WTC11 (cell line): ENCODE results near the gene CACNB4. TPM values are rescaled to one million over a fixed set of nuclear protein-coding genes. Genes with fewer than 3 reads are reported as not detected.

Experiments
- ATAC-seq: fragments of 200-7000 bp; cut with Tn5 transposase; 2 replicates; pipeline ENCODE4 v1.10.0; 2021; ENCODE audit warnings: mild to moderate bottlenecking, moderate library complexity
- CTCF ChIA-PET: fragments of 300-600 bp; sonication (Branson Sonifier 250); formaldehyde crosslinking; loops from one replicate; lab custom pipeline; 2021; ENCODE audit warnings: antibody characterized with exemption; lab: Charles Lee
- POLR2A ChIA-PET: fragments of 350-600 bp; sonication (Branson Sonifier 250); formaldehyde crosslinking; loops from one replicate; lab custom pipeline; 2021; ENCODE audit warnings: antibody characterized with exemption; lab: Charles Lee
- DNase-seq: peaks from one replicate; pipeline ENCODE4 v3.0.0; 2021; ENCODE audit warnings: low spot score
- H3K27ac Mint-ChIP-seq: 2 replicates; pipeline ENCODE4 v1.8.0; 2021; ENCODE audit warnings: mixed read lengths
- H3K27me3 Mint-ChIP-seq: 2 replicates; pipeline ENCODE4 v1.8.0; 2021; ENCODE audit warnings: low read depth, mild to moderate bottlenecking, moderate library complexity, mixed read lengths
- H3K36me3 Mint-ChIP-seq: 2 replicates; pipeline ENCODE4 v1.8.0; 2021; ENCODE audit warnings: mixed read lengths
- H3K4me1 Mint-ChIP-seq: 2 replicates; pipeline ENCODE4 v1.8.0; 2022; ENCODE audit warnings: mixed read lengths
- H3K4me3 Mint-ChIP-seq: 2 replicates; pipeline ENCODE4 v1.8.0; 2021; ENCODE audit warnings: mild to moderate bottlenecking, moderate library complexity, mixed read lengths
- H3K9me3 Mint-ChIP-seq: 2 replicates; pipeline ENCODE4 v1.8.0; 2021; ENCODE audit warnings: mixed read lengths
- ATF1 ChIP-seq: sonication (generic); formaldehyde crosslinking; IDR thresholded peaks from 2 replicates; pipeline ENCODE4 v1.8.1; 2023; ENCODE audit warnings: mild to moderate bottlenecking, moderate library complexity, missing genetic modification reagents
- CREM ChIP-seq: sonication (generic); formaldehyde crosslinking; IDR thresholded peaks from 2 replicates; pipeline ENCODE4 v1.8.1; 2022; ENCODE audit warnings: mild to moderate bottlenecking, missing genetic modification reagents, moderate library complexity
- FOXP1 ChIP-seq: sonication (generic); formaldehyde crosslinking; IDR thresholded peaks from 2 replicates; pipeline ENCODE4 v1.8.0; 2022; ENCODE audit warnings: missing genetic modification reagents, mild to moderate bottlenecking, moderate library complexity, borderline replicate concordance
- GABPB1 ChIP-seq: sonication (generic); formaldehyde crosslinking; IDR thresholded peaks from 2 replicates; pipeline ENCODE4 v1.8.1; 2023; ENCODE audit warnings: mild to moderate bottlenecking, missing genetic modification reagents
- IRF2 ChIP-seq: sonication (generic); formaldehyde crosslinking; IDR thresholded peaks from 2 replicates; pipeline ENCODE4 v1.8.0; 2022; ENCODE audit warnings: low read depth, missing genetic modification reagents, borderline replicate concordance
- MYBL2 ChIP-seq: sonication (generic); formaldehyde crosslinking; IDR thresholded peaks from 2 replicates; pipeline ENCODE4 v1.8.1; 2023; ENCODE audit warnings: mild to moderate bottlenecking, moderate library complexity, missing genetic modification reagents
- NFE2L1 ChIP-seq: sonication (generic); formaldehyde crosslinking; IDR thresholded peaks from 2 replicates; pipeline ENCODE4 v1.8.1; 2023; ENCODE audit warnings: missing genetic modification reagents
- RORB ChIP-seq: fragments of 250-450 bp; sonication (Bioruptor Pico); IDR thresholded peaks from 2 replicates; pipeline ENCODE4 v1.9.0; 2021; ENCODE audit warnings: mild to moderate bottlenecking
- SMAD3 ChIP-seq: sonication (generic); formaldehyde crosslinking; IDR thresholded peaks from 2 replicates; pipeline ENCODE4 v1.8.0; 2022; ENCODE audit warnings: missing genetic modification reagents, mild to moderate bottlenecking, borderline replicate concordance
- SP1 ChIP-seq: sonication (generic); formaldehyde crosslinking; conservative IDR thresholded peaks from 2 replicates; pipeline ENCODE4 v1.8.1; 2022; ENCODE audit warnings: missing genetic modification reagents
- total RNA-seq: library from RNA; stranded (reverse); gene quantifications from 3 replicates; pipeline ENCODE4 v1.2.3, GENCODE V29; 2021
- TF ChIP-seq, protein P1 (sequence below): sonication (generic); formaldehyde crosslinking; IDR thresholded peaks from 2 replicates; pipeline ENCODE4 v1.8.0; 2022; ENCODE audit warnings: missing genetic modification reagents
- TF ChIP-seq, protein P2 (sequence below): sonication (generic); formaldehyde crosslinking; IDR thresholded peaks from 2 replicates; pipeline ENCODE4 v1.8.0; 2022; ENCODE audit warnings: mild to moderate bottlenecking, missing genetic modification reagents
- TF ChIP-seq, protein P3 (sequence below): sonication (generic); formaldehyde crosslinking; IDR thresholded peaks from 2 replicates; pipeline ENCODE4 v1.8.0; 2023; ENCODE audit warnings: mild to moderate bottlenecking, missing genetic modification reagents
- TF ChIP-seq, protein P4 (sequence below): fragments of 250-450 bp; sonication (Bioruptor Pico); IDR thresholded peaks from 2 replicates; pipeline ENCODE4 v1.9.0; 2021; ENCODE audit warnings: mild to moderate bottlenecking
- TF ChIP-seq, protein P5 (sequence below): sonication (generic); formaldehyde crosslinking; IDR thresholded peaks from 2 replicates; pipeline ENCODE4 v1.8.1; 2022; ENCODE audit warnings: low read depth, mild to moderate bottlenecking, moderate library complexity, missing genetic modification reagents, borderline replicate concordance
- TF ChIP-seq, protein P6 (sequence below): sonication (generic); formaldehyde crosslinking; IDR thresholded peaks from 2 replicates; pipeline ENCODE4 v1.8.1; 2023; ENCODE audit warnings: mild to moderate bottlenecking, missing genetic modification reagents
- TF ChIP-seq, protein P7 (sequence below): fragments of 250-450 bp; sonication (Bioruptor Pico); IDR thresholded peaks from 2 replicates; pipeline ENCODE4 v1.9.0; 2021; ENCODE audit warnings: mild to moderate bottlenecking, borderline replicate concordance

The CACNB4 gene
- total RNA-seq, 1 experiment from 2014 or later, result 4.7 TPM

DNA sequence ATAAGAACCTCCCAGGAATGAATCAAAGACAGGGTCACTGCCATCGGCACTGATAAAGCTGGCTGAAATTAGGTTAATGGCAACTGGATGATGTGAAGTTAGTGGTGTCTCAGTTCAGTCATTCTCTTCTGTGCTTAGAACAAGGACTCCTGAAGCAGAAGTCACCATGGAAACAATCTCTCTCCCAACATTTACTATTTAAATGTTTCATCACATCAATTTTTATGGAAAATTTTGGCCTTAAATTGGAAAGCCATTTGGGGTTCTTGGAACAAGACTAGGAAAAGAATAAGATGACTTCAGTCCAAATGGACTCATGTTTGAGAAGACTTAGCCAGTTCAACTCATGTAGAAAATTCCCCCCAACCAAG, 255.2 kb downstream of the CACNB4 start (continued):
- TF ChIP-seq, protein P1, sequence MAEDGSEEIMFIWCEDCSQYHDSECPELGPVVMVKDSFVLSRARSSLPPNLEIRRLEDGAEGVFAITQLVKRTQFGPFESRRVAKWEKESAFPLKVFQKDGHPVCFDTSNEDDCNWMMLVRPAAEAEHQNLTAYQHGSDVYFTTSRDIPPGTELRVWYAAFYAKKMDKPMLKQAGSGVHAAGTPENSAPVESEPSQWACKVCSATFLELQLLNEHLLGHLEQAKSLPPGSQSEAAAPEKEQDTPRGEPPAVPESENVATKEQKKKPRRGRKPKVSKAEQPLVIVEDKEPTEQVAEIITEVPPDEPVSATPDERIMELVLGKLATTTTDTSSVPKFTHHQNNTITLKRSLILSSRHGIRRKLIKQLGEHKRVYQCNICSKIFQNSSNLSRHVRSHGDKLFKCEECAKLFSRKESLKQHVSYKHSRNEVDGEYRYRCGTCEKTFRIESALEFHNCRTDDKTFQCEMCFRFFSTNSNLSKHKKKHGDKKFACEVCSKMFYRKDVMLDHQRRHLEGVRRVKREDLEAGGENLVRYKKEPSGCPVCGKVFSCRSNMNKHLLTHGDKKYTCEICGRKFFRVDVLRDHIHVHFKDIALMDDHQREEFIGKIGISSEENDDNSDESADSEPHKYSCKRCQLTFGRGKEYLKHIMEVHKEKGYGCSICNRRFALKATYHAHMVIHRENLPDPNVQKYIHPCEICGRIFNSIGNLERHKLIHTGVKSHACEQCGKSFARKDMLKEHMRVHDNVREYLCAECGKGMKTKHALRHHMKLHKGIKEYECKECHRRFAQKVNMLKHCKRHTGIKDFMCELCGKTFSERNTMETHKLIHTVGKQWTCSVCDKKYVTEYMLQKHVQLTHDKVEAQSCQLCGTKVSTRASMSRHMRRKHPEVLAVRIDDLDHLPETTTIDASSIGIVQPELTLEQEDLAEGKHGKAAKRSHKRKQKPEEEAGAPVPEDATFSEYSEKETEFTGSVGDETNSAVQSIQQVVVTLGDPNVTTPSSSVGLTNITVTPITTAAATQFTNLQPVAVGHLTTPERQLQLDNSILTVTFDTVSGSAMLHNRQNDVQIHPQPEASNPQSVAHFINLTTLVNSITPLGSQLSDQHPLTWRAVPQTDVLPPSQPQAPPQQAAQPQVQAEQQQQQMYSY (CRISPR knock-in tag), result no peak
- TF ChIP-seq, all 79 proteins: peak for 0

DNA sequence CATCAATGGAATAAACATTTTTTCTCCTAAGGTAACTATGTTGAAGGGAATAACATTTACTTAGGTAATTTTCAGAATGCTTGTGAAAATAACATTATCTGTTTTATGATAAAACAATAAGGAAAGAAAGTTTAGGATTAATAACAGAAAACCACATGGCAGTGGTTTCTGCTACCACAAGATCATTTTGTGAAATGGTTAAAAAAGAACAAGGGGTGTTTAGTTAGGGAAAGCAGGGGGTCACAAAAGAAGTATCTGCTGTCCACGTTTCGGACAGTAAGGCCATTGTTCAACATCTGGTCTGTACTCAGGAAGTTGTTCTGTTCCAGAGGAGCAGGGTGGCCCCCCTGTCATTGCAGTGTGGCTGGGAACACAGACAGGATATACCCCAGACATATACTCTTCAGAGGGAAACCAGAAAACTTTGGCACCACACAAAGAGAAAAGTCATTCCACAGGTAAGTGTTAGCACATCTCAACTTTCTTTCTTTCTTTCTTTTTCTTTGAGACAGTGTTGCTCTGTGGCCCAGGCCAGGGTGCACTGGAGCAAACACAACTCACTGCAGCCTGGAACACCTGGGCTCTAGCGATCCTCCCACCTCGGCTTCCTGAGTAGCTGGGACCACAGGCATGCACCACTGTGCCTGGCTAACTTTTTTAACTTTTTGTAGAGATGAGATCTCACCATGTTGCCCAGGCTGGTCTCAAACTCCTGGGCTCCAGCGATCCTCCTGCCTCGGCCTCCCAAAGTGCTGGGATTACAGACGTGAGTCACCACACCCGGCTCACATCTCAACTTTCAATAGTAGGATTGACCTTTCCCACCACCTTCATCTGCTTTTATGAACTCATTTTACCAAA, 255.8 kb downstream of the CACNB4 start:
- Mint-ChIP-seq H3K9me3 (no peaks in the 10 kb centered on the region), H3K27me3 (no peaks in the 10 kb centered on the region), H3K4me3 (no peak overlapping the region), H3K27ac (no peak overlapping the region), H3K4me1 (no peaks in the 10 kb centered on the region), H3K36me3 (no peaks in the 10 kb centered on the region)
- no peak for DNase-seq
- POLR2A ChIA-PET, result no interaction called here
- CTCF ChIA-PET, result no interaction called here
- ATAC-seq, result no peak
- no peak for TF ChIP-seq ATF1 (CRISPR knock-in tag)
- no peak for TF ChIP-seq MYBL2
- TF ChIP-seq, protein P2, sequence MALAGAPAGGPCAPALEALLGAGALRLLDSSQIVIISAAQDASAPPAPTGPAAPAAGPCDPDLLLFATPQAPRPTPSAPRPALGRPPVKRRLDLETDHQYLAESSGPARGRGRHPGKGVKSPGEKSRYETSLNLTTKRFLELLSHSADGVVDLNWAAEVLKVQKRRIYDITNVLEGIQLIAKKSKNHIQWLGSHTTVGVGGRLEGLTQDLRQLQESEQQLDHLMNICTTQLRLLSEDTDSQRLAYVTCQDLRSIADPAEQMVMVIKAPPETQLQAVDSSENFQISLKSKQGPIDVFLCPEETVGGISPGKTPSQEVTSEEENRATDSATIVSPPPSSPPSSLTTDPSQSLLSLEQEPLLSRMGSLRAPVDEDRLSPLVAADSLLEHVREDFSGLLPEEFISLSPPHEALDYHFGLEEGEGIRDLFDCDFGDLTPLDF (CRISPR knock-in tag), result no peak
- TF ChIP-seq, protein P3, sequence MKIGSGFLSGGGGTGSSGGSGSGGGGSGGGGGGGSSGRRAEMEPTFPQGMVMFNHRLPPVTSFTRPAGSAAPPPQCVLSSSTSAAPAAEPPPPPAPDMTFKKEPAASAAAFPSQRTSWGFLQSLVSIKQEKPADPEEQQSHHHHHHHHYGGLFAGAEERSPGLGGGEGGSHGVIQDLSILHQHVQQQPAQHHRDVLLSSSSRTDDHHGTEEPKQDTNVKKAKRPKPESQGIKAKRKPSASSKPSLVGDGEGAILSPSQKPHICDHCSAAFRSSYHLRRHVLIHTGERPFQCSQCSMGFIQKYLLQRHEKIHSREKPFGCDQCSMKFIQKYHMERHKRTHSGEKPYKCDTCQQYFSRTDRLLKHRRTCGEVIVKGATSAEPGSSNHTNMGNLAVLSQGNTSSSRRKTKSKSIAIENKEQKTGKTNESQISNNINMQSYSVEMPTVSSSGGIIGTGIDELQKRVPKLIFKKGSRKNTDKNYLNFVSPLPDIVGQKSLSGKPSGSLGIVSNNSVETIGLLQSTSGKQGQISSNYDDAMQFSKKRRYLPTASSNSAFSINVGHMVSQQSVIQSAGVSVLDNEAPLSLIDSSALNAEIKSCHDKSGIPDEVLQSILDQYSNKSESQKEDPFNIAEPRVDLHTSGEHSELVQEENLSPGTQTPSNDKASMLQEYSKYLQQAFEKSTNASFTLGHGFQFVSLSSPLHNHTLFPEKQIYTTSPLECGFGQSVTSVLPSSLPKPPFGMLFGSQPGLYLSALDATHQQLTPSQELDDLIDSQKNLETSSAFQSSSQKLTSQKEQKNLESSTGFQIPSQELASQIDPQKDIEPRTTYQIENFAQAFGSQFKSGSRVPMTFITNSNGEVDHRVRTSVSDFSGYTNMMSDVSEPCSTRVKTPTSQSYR (CRISPR knock-in tag), result no peak
- TF ChIP-seq, protein P4, sequence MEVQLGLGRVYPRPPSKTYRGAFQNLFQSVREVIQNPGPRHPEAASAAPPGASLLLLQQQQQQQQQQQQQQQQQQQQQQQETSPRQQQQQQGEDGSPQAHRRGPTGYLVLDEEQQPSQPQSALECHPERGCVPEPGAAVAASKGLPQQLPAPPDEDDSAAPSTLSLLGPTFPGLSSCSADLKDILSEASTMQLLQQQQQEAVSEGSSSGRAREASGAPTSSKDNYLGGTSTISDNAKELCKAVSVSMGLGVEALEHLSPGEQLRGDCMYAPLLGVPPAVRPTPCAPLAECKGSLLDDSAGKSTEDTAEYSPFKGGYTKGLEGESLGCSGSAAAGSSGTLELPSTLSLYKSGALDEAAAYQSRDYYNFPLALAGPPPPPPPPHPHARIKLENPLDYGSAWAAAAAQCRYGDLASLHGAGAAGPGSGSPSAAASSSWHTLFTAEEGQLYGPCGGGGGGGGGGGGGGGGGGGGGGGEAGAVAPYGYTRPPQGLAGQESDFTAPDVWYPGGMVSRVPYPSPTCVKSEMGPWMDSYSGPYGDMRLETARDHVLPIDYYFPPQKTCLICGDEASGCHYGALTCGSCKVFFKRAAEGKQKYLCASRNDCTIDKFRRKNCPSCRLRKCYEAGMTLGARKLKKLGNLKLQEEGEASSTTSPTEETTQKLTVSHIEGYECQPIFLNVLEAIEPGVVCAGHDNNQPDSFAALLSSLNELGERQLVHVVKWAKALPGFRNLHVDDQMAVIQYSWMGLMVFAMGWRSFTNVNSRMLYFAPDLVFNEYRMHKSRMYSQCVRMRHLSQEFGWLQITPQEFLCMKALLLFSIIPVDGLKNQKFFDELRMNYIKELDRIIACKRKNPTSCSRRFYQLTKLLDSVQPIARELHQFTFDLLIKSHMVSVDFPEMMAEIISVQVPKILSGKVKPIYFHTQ (CRISPR knock-in tag), result no peak
- TF ChIP-seq, protein P5, sequence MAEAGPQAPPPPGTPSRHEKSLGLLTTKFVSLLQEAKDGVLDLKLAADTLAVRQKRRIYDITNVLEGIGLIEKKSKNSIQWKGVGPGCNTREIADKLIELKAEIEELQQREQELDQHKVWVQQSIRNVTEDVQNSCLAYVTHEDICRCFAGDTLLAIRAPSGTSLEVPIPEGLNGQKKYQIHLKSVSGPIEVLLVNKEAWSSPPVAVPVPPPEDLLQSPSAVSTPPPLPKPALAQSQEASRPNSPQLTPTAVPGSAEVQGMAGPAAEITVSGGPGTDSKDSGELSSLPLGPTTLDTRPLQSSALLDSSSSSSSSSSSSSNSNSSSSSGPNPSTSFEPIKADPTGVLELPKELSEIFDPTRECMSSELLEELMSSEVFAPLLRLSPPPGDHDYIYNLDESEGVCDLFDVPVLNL (CRISPR knock-in tag), result no peak
- TF ChIP-seq FOXP1 (CRISPR knock-in tag), result no peak
- TF ChIP-seq, protein P6, sequence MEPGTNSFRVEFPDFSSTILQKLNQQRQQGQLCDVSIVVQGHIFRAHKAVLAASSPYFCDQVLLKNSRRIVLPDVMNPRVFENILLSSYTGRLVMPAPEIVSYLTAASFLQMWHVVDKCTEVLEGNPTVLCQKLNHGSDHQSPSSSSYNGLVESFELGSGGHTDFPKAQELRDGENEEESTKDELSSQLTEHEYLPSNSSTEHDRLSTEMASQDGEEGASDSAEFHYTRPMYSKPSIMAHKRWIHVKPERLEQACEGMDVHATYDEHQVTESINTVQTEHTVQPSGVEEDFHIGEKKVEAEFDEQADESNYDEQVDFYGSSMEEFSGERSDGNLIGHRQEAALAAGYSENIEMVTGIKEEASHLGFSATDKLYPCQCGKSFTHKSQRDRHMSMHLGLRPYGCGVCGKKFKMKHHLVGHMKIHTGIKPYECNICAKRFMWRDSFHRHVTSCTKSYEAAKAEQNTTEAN (CRISPR knock-in tag), result no peak
- no peak for TF ChIP-seq IRF2
- TF ChIP-seq GABPB1 (CRISPR knock-in tag), result no peak; the same call in 1 of the 2 replicates
- TF ChIP-seq RORB (CRISPR knock-in tag), result no peak
- TF ChIP-seq NFE2L1 (CRISPR knock-in tag), result no peak
- TF ChIP-seq SMAD3, result no peak
- TF ChIP-seq, protein P7, sequence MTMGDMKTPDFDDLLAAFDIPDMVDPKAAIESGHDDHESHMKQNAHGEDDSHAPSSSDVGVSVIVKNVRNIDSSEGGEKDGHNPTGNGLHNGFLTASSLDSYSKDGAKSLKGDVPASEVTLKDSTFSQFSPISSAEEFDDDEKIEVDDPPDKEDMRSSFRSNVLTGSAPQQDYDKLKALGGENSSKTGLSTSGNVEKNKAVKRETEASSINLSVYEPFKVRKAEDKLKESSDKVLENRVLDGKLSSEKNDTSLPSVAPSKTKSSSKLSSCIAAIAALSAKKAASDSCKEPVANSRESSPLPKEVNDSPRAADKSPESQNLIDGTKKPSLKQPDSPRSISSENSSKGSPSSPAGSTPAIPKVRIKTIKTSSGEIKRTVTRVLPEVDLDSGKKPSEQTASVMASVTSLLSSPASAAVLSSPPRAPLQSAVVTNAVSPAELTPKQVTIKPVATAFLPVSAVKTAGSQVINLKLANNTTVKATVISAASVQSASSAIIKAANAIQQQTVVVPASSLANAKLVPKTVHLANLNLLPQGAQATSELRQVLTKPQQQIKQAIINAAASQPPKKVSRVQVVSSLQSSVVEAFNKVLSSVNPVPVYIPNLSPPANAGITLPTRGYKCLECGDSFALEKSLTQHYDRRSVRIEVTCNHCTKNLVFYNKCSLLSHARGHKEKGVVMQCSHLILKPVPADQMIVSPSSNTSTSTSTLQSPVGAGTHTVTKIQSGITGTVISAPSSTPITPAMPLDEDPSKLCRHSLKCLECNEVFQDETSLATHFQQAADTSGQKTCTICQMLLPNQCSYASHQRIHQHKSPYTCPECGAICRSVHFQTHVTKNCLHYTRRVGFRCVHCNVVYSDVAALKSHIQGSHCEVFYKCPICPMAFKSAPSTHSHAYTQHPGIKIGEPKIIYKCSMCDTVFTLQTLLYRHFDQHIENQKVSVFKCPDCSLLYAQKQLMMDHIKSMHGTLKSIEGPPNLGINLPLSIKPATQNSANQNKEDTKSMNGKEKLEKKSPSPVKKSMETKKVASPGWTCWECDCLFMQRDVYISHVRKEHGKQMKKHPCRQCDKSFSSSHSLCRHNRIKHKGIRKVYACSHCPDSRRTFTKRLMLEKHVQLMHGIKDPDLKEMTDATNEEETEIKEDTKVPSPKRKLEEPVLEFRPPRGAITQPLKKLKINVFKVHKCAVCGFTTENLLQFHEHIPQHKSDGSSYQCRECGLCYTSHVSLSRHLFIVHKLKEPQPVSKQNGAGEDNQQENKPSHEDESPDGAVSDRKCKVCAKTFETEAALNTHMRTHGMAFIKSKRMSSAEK (CRISPR knock-in tag), result no peak
- TF ChIP-seq CREM, result no peak
- TF ChIP-seq SP1 (CRISPR knock-in tag), result no peak
